HCEC 1CT (cell line): Measurements from ENCODE around the gene CTXN3.
A peak's percentile ranks its signal among the peaks of the same experiment; 100 is the strongest.

ENCODE experiments used
- DNase-seq: peaks from one replicate; pipeline ENCODE4 v3.0.0-alpha.2; 2017

Gene CTXN3

DNA sequence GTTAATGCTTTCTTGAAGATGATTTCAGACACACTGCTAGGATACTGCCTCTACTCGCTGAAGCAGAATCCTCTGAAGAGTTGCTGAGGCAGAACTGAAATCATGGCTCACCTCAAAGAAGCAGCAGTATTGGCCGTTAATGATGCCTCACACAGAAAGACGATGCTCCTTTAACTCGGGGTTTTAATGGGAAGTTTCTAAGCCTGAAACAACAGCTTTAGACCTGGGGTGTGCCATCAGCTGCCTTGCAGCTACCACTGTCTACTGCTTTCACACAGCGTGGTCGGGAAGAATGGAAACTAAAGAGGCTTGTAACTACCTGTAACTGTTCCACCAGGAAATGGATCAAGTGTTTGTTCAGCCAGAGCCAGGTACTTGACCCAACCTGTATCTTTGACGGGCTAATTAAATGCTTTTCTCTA, at the start of gene CTXN3:
TSS of gene CTXN3 (plus strand) at position 65 of the 422 bp plus-strand sequence. CDS start 8,440 bp downstream, outside the sequence.
- no peak for DNase-seq

DNA sequence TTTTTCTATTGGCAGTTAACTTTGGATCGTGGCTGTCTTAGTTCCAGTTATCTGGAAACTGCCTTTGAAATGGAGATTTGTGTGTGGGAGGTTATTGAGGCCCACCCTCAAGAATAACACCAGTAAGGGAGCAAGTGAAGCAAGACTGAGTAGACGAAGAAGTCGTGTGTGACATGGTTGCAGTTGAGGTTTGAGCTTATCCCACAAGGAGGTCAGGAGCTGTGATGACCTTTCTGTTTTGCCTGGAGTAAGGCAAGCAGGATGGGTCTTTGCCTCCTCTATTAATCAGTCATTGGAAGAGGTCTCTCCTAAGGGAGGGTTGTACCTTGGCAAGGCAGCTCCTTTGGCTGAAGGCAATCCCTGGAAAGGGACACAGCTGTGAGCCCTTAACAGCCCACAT, 49.6 kb upstream of the CTXN3 start:
- no peak for DNase-seq

DNA sequence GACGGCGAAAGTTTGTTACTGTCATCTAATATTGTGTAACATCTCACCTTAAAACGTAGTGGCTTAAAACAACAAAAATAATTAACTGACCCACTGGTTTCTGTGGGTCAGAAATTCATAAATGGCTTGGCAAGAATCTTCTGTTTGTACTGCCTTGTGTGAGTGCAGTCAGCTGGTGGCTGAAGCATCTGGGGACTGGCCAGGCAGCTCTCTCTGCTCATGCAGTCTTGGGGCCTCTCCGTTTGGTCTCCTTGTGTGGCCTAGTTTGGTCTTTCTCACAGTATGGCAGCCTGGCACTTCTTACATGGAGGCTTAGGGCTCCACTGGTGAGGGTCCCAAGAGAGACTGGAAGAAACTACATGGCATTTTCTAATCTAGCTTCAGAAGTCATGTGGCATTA, 49.0 kb upstream of the CTXN3 start:
- DNase-seq: no peak

DNA sequence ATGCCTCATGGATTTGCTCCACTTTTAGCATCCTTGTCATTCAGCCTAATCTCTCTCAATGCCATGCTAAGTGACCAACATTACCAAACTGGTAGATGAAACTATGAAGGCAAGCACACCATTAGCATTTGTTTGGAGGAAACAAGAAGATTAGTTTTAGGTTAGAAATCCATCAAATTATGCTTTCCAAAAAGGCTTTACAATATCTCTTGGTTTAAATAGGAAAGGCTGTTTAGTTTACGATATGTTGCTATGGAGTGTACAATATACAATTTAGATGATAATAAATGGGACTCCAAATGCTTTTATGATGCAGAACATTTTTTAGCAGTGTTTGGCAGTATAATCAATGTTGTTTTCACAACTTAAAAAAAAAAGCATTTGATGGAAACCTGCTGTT, 47.8 kb upstream of the CTXN3 start:
- no peak for DNase-seq

DNA sequence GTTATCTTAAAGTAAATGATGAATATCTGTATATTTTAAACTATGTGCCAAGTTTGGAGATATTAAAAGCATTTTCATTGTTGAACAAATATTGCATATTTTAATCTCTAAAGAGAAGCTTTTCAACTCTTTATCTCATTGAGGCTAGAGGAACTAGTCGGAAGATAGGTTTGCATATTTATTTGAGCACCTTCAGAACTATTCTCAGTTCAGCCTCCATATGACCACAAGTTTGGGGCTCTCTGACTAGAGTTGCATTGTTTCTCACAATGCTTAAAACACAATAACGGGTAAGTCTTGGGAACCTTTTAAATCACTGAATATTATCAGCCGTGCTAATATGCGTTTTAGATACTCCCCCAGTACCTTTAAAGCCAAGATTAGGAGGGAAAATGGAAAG, 47.3 kb upstream of the CTXN3 start:
- no peak for DNase-seq

DNA sequence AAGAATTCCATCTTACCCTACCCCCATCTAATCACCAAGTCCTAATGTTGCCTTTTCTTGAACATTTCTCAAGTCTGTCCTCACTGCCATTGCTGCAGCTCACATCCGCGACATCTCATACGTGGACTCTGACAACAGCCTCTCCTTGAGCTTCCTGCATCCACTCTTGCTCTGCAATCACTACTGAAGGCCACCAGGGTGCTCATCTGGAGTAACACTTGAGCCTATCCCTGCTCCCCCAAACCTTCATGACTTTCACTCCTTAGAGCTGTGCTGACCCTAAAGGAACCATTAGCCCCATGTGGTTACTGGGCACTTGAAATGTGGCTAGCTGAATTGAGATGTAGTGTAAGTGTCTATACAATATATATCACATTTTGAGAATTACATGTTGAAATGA, 46.4 kb upstream of the CTXN3 start:
- no peak for DNase-seq

DNA sequence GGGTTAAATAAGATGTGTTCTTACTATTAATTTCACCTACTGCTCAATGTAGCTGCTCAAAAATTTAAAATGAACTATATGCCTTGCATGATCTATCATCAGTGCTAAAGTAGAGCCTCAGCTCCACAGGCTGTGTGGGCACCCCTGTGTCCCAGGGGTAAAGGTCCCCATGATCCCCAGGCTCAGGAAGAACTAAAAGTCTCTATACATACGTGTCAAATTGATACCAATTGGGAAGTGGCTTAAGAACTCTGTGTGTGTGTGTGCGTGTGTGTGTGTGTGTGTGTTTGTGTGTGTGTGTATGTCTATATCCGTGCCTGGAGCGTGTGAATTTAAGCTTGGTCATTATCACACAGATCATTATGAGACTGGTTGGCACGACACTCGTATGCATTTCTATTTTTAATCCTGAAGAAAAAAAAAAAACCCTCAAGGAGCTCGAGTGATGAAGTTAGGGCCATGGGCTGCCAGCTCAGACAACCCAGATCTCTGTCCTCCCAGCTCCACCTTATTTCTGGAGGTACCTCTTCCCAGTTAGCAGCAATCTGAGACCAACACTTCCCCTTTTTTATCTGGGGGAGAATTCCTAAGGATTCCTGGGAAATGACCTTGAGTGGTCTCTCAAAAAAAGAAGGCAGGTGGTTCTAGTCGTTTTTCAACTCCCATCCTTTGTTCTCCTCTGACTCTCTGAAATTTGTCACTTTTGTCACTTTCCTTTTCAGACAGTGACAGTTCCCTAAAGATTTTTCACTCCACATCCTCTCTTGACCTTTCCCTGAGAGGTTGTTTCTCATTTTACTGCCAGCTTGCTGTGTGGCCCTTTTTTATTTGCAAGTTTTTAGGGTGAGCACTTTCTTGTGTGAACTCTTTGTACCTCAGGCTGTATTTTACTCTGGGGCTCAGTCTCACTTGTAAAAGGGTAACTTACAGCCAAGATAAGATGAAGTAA, 45.7 kb upstream of the CTXN3 start:
- DNase-seq: no peak

DNA sequence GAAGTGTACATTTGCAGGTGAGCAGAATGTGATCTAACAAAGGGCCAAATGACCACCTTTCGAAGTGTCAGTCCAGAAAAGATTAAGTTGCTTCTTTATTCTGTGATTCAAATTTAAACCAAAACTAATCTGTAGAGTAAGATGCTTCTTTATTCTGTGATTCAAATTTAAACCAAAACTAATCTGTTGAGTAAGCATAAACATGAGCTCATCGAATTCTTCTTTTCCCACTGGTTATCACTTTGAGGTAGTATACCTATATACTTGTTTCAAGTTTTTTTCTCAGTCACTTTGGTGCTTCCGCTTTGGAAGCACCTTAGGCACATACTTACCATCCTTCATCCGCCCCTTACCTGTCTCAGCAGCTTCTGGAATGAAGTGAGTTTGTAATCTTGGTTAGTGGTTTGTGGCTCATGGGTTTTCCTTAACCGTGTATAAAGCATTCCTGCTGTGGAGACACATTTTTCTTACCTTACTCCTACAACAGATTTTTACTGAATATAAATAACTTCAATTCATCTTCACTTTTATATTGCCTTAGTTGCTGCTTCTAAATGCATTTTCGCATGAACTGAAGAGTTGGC, 40.7 kb upstream of the CTXN3 start:
- no peak for DNase-seq

DNA sequence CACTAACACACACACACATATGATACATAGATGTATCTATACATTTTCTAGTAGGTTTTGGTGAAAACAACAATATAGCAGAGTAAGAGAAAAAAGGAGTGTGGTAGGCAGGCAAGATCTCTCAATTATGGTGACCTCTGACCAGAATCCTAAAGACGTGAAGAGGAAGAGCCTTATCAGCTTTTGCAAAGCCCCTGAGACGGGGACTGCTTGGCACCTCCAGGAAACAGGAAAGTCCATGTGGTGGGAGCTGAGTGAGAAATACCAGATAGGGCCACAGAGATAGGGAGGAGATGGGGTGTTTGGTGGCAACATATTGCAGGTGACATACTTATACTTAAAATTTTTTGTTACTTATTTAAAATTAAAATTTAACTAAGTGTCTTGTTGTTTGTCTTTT, 39.9 kb upstream of the CTXN3 start:
- DNase-seq: no peak

DNA sequence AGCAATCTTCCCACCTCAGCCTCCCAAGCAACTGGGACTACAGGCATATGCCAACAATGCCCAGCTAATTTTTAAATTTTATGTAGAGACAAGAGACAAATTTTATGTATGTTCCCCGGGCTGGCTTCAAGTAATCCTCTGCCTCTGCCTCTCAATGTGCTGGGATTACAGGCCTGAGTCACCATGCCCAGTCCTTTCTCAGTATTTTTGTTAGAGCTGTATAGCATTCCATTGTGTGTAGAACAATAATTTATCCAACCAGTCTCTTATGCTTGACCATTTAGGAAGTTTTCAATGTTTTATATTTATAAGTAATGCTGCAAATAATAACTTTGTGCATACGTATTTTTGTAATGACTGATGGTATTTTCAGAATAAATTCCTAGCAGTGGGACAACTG, 38.9 kb upstream of the CTXN3 start:
- DNase-seq: no peak

DNA sequence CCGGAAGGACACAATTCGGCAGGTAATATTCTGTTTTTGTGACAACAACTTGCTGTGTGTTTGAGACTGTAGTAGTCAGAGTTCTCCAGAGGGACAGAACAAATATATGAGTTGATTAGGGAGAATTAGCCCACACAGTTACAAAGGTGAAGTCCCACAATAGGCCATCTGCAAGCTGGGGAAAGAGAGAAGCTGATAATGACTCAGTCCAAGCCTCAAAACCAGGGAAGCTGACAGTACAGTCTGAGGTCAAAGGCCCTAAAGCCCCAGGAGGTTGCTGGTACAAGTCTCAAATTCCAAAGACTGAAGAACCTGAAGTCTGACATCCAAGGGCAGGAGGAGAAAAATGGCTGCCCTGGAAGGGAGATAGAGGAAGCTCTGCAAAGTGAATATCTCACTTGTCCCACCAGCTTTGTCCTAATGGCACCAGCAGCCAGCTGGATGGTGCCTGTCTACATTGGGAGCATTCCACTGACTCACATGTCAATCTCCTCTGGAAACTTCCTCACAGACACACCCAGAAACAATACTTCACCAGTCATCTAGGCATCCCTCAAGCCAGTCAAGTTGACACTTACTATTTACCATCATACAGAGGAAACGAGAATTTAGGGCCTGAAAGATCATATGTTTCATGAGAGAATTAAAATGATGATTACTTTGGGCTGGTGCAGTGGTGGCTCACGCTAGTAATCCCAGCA, 36.3 kb upstream of the CTXN3 start:
- no peak for DNase-seq

DNA sequence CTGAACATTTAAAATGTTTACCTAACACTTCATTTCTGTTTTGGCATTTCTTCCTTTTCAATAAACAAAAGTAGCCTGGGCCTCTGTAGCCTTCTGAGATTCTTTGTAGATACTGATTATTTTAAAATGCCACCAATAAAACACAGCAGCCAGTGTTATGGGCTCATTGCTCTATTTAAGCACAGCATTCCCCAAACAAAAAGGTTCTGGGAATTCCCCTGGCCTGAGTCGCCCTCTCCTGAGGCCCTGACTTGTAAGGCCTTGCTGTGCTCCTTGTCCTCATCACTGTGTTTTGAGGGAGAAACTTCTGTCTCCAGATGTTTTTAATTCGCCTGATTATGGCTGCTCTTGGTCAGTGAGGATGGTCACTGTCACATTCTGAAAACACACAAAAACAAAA, 33.0 kb upstream of the CTXN3 start:
- no peak for DNase-seq

DNA sequence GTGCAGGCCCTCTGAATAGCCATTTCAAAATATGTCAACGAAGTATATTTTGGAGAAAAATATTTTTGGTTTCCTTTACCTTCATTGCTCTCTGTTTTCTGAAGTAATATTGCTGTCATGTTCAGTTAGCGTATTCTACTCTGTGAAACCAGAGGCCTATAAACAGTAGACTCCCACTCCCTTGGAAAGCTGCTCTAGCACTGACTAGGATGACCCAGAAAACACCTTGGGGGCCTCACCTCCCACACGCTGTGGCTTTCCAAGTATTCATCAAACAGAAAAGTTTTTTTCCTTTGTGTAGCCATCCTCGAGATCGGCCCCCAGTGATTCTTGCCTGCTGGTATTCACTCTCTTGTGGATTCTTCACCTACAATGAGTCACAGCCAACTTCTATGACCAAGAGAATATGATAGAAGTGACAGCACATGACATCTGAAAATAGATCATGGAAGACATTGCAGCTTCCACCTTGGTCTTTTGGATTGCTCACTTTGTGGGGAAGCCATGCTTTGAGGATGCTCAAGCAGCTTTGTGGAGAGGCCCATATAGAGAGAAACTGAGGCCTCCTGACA, 28.9 kb upstream of the CTXN3 start:
- no peak for DNase-seq

DNA sequence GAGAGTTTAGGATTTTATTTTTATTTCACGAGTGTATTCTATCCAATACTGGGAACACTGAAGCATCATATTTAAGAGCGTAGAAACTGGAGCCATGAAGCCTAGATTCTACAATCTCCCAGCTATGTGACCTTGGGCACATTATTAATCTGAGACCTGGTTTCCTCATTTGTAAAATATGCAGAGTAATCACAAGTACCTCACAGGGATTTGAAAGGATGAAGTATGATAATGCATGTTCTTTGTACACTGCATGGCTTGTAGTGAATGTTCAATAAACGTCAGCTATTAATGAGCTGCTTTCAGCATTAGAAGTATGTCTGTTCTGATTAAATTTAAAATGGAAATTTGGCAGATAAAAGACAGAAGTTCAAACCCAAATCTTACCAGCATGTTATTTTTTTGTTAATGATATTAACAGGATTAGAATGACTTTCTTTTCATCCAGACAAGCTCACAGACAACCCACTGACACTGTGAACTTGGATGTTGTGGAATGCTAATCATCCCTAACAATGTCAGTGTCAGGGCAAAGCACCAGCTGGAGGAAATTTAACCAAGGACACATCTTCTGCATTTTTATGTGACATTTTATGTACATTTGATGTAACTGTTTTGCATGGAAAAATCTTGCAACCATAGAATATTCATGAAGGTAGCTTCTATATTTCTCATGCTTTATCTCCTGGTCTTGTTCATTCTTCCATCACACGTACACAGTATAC, 27.1 kb upstream of the CTXN3 start:
- no peak for DNase-seq

DNA sequence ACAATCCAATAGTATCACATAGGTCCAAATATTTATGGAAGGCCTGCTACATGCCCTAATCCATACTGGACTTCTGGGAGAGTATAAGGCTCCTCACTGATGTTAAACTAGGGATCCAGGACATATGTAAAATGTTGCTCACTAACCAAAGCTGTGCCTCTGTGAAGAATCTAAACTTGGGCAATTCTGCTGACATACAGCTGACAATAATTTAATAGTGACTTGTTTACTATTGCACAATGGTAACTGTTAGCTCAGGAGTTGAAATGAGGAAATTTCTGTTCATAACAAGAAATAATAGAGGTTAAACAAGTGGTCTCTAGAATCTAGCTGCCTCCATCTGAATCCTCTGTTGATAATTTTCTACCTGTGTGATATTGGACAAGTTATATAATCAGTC, 14.9 kb upstream of the CTXN3 start:
- no peak for DNase-seq

DNA sequence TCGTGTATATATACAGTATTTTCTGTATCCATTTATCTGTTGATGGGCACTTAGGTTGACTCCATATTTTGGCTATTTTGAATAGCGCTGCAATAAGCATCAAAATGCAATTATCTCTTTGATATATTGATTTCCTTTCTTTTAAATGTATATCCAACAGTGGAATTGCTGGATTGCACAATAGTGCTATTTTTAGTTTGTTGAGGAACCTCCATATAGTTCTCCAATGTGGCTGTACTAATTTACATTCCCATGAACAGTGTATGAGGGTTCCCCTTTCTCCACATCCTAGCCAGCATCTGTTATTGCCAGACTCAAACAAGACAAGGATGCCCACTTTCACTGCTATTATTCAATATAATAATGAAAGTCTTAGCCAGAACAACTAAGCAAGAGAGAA, 9.1 kb upstream of the CTXN3 start:
- DNase-seq: no peak

DNA sequence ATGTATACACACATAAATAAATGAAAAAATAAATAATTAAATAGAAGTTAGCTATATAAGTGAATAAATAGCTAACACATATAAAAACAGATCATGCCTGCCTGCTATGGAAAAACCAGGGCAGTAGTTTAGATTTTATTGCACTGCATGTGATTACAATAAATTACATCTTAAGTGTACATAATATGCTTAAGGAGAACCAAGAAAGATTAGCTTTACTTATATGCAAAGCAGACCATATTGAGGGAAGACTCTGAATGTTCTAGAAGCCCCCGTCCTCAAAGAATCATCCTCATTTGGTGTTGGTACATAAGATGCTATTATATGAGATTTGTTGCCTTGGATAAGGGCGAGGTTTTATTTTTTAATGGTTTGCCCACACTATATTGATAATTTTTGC, 5.9 kb upstream of the CTXN3 start:
- DNase-seq: no peak

DNA sequence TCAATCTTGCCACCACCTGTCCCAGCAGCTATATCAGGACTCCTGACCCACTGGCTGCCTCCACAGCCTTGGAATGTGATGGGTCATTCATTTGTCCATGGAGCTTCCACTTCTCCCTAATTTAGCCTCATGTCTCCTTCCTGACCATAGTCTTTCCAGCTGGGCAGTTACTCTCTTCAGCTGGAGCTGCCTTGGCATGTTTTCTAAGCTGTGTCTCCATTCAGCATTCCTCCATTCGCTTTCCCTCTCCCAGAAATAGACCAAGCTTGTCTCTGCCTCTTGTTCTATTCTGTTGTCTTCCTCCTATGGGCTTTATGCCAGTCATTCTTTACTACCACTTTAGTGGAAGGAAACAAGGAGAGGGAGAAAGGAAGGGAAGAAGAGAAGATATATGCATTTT, 5.3 kb upstream of the CTXN3 start:
- DNase-seq: no peak

DNA sequence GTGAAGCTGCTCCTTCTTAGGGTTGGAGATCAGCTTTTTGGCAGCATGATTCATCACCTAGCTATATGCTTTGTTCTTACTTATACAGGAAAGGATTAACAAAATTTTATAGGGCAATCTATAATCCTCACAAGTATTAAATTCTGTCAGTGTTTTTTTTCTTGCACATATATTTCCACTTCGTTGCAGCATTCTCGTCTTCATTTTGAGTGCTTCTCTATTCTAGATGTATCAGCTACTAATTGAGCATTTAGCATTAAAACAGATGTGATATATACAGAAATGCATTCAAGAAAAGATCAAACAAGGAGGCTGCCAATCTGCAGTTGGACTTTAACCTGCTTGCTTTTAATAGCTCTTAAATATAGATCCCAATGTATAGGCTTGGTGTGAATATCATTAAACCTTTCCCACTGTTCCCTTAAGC, 3.6 kb upstream of the CTXN3 start:
- no peak for DNase-seq

DNA sequence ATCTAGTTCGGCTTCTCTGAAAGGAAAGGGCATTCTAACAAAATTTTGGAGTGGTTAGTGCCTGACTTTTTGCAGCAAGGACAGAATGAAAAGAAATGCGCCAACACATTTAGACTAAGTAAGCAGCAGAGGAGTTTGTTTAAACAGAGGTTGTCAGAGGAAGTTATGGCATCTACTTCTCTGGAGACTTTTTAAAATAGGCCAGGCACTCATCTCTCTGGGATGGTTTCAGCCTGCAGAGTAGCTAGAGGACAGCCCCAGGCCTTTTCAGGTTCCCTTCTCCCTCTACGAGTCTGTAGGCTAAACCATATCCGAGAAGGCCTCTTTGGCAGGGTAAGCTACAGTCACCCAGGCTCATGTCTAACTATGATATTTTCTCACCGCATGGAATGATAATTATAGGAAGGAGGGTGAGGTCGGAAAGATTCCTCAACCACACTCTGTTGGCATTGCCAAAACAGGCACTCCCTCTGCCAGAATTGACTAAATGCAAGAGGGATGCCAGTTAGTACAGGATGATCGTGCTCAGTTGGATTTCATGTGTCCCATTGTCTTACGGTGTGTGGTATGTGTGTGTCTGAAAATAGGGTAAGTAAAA, 1.4 kb upstream of the CTXN3 start:
- no peak for DNase-seq

DNA sequence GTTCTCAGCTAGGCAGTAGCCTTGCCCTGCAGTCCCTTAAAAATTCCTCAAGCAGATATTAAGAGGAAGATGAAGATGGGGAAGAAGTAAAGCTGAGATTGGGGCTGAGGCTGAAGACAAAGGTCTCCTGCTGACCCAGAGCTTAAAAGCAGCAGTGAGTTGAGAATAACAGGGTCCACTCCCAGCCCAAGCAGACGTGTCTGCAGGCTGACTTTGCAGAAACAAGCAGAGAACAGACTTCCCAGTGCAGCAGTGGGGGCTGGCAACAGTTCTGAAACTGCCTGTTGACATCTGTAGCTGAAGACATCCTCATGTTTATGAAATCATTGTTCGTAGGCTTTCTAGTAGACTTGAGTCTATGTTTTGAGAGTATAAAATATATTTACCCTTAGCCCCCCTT, 1.1 kb downstream of the CTXN3 start:
- DNase-seq: no peak

DNA sequence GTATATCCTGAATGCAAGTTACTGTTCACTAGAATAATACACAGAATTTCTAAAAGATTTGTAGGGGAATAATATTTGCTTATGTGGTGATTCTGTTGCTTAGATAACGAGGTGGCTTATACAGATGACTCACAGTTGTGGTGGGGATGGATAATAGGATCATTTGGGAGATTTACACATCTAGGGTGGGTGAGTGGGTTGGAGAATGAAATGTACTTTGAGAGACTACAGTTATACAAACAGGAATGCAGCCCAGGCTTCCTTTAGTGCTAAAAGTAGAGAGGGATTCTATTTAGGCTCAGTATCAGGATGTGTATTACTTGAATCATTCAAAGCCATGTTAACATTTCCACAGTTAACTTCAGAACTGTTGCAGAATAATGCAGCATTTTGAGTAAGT, 1.8 kb downstream of the CTXN3 start:
- peak; percentile 19 for DNase-seq
